ENCODE results near the gene SOX5. TPM values are rescaled to one million over a fixed set of nuclear protein-coding genes. Genes with fewer than 3 reads are reported as not detected.

Gene SOX5
- total RNA-seq, 2 donors from 2014 or later, result 3.0 to 13.3 TPM

DNA sequence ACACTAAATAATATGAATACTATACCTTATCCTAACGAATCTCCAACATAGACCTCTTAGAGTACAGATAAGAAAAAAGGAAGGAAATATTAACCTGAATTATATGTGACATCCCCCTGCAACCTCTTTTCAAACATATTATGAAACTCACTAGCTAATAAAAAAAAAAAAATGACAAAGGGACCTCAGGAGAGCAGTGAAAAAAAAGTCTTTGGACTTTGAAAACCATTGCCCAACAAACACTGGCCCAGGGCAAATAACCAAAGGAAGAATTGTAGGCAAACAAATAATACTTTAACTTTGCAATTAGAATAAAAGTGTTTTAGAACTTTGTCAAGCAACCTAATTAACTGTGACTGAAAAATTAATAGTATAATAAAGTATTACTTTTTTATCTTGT lies 7.7 kb downstream of the SOX5 start:
- H3K9me3 Mint-ChIP-seq, result no peaks in the 10 kb centered on the region
- H3K4me3 Mint-ChIP-seq, result no peak overlapping the region
- no peak overlapping the region for H3K27ac Mint-ChIP-seq
- no peaks in the 10 kb centered on the region for H3K27me3 Mint-ChIP-seq
- H3K36me3 Mint-ChIP-seq, result no peaks in the 10 kb centered on the region
- DNase-seq (ENCODE audit: low spot score), result no peak
- no peak for ATAC-seq
- H3K4me1 Mint-ChIP-seq (ENCODE audit: low read depth in 2 of 2), result no peaks in the 10 kb centered on the region

GRCh38 chr12:23938422-23938821 lies 11.0 kb downstream of the SOX5 start:
- ATAC-seq, result no peak
- no peak for DNase-seq (ENCODE audit: low spot score)
- no peaks in the 10 kb centered on the region for H3K9me3 Mint-ChIP-seq
- no peaks in the 10 kb centered on the region for H3K27me3 Mint-ChIP-seq
- H3K27ac Mint-ChIP-seq, result no peak overlapping the region
- no peak overlapping the region for H3K4me3 Mint-ChIP-seq
- H3K36me3 Mint-ChIP-seq, result no peaks in the 10 kb centered on the region
- H3K4me1 Mint-ChIP-seq (ENCODE audit: low read depth in 2 of 2), result no peaks in the 10 kb centered on the region

GRCh38 chr12:23931176-23931575 lies 18.3 kb downstream of the SOX5 start:
- peaks cover 5% of the 10 kb centered on the region for H3K9me3 Mint-ChIP-seq
- no peak overlapping the region for H3K4me3 Mint-ChIP-seq
- no peak for DNase-seq (ENCODE audit: low spot score)
- no peaks in the 10 kb centered on the region for H3K27me3 Mint-ChIP-seq
- no peaks in the 10 kb centered on the region for H3K36me3 Mint-ChIP-seq
- no peaks in the 10 kb centered on the region for H3K4me1 Mint-ChIP-seq (ENCODE audit: low read depth in 2 of 2)
- ATAC-seq, result no peak
- no peak overlapping the region for H3K27ac Mint-ChIP-seq

GRCh38 chr12:23930599-23930998 lies 18.9 kb downstream of the SOX5 start:
- DNase-seq (ENCODE audit: low spot score) (no peak), ATAC-seq (no peak)
- Mint-ChIP-seq H3K36me3 (no peaks in the 10 kb centered on the region), H3K9me3 (peaks cover 5% of the 10 kb centered on the region), H3K27me3 (no peaks in the 10 kb centered on the region), H3K27ac (no peak overlapping the region), H3K4me3 (no peak overlapping the region), H3K4me1 (ENCODE audit: low read depth in 2 of 2) (no peaks in the 10 kb centered on the region)

DNA sequence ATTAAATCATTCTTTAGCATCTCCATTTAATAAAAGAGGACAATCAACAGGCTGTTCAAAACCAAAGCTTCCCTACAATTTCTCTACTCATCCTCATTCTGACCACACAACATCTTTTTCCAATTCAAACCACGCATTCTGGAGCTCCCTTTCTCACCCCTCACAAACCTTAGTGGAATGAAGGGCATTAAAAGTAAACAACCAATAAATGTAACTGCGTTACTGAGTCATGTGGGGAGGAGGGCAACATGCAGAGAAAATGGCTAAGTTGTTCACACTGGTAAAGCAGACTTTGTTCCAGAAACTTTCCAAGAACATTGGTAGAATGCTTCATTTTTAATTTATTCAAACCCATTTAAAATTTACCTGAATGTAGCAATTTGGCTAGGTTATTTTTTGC lies 19.6 kb downstream of the SOX5 start:
- Mint-ChIP-seq H3K4me1 (ENCODE audit: low read depth in 2 of 2) (no peaks in the 10 kb centered on the region), H3K27me3 (no peaks in the 10 kb centered on the region), H3K9me3 (peaks cover 5% of the 10 kb centered on the region), H3K36me3 (no peaks in the 10 kb centered on the region), H3K27ac (no peak overlapping the region), H3K4me3 (no peak overlapping the region)
- ATAC-seq, result no peak
- no peak for DNase-seq (ENCODE audit: low spot score)

DNA sequence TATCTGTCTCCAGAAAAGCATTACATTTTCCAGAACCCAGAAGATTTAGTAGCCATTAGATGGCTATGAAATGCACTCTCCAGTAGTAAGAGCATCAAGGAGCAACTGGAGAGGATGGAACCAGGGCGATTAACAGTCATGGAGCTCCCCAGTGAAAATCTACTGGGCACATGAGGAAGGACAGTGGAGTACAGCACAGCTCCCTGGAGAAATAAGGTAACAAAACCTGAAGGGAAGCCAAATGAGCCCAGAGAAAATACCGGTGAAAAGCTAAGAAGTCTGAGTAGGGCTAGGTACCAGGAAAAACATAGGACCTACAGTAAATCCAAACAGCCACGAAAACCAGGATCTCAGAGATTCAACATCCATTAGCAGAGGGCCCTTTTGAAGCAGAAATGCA lies 21.6 kb downstream of the SOX5 start:
- ATAC-seq (no peak), DNase-seq (ENCODE audit: low spot score) (no peak)
- peaks cover 4% of the 10 kb centered on the region for H3K9me3 Mint-ChIP-seq
- H3K4me1 Mint-ChIP-seq (ENCODE audit: low read depth in 2 of 2), result no peaks in the 10 kb centered on the region
- H3K27ac Mint-ChIP-seq, result no peak overlapping the region
- no peaks in the 10 kb centered on the region for H3K27me3 Mint-ChIP-seq
- H3K4me3 Mint-ChIP-seq, result no peak overlapping the region
- no peaks in the 10 kb centered on the region for H3K36me3 Mint-ChIP-seq

GRCh38 chr12:23921099-23921856 lies 28.2 kb downstream of the SOX5 start:
- DNase-seq (ENCODE audit: low spot score) (no peak), ATAC-seq (no peak)
- no peak overlapping the region for H3K4me3 Mint-ChIP-seq
- H3K4me1 Mint-ChIP-seq (ENCODE audit: low read depth in 2 of 2), result no peaks in the 10 kb centered on the region
- H3K9me3 Mint-ChIP-seq, result peaks cover 3% of the 10 kb centered on the region
- H3K27me3 Mint-ChIP-seq, result no peaks in the 10 kb centered on the region
- no peak overlapping the region for H3K27ac Mint-ChIP-seq
- H3K36me3 Mint-ChIP-seq, result no peaks in the 10 kb centered on the region

GRCh38 chr12:23911574-23911973 lies 37.9 kb downstream of the SOX5 start:
- Mint-ChIP-seq H3K27ac (no peak overlapping the region), H3K9me3 (peaks cover 3% of the 10 kb centered on the region), H3K4me3 (no peak overlapping the region), H3K36me3 (no peaks in the 10 kb centered on the region), H3K27me3 (no peaks in the 10 kb centered on the region), H3K4me1 (ENCODE audit: low read depth in 2 of 2) (no peaks in the 10 kb centered on the region)
- ATAC-seq (no peak), DNase-seq (ENCODE audit: low spot score) (no peak)

- peaks cover 6% of the 10 kb centered on the region for H3K9me3 Mint-ChIP-seq
- H3K27ac Mint-ChIP-seq, result no peak overlapping the region
- ATAC-seq, result no peak
These were observed 39.9 kb downstream of the SOX5 start for GRCh38 chr12:23909551-23909950.

DNA sequence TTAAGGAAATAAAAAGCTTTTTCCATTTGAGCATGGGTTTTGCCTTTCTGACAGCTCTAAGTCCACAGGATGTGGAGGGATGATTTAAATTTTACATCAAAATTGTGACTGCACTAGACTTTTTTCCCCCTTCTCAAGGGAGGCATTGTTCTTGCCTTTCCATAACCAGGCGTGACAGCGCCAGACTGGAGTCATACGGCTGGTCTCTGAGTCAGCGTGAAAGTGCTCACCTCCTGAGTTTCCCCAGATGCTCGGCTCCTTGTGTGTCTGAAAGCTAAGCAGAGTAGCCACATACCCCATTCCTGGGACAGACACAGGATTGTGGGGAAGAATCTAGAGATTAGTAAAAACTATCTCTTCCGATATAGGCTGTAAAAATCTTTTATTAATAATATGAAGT lies 43.1 kb downstream of the SOX5 start:
- H3K4me3 Mint-ChIP-seq, result no peak overlapping the region
- no peaks in the 10 kb centered on the region for H3K27me3 Mint-ChIP-seq
- no peaks in the 10 kb centered on the region for H3K4me1 Mint-ChIP-seq (ENCODE audit: low read depth in 2 of 2)
- H3K9me3 Mint-ChIP-seq, result peaks cover 10% of the 10 kb centered on the region
- no peak for DNase-seq (ENCODE audit: low spot score)
- no peak for ATAC-seq
- H3K27ac Mint-ChIP-seq, result no peak overlapping the region
- no peaks in the 10 kb centered on the region for H3K36me3 Mint-ChIP-seq

More at GRCh38 chr12:23909551-23909950, 39.9 kb downstream of the SOX5 start:
- Mint-ChIP-seq H3K36me3 (no peaks in the 10 kb centered on the region), H3K4me1 (ENCODE audit: low read depth in 2 of 2) (no peaks in the 10 kb centered on the region), H3K27me3 (no peaks in the 10 kb centered on the region), H3K4me3 (no peak overlapping the region)
- DNase-seq (ENCODE audit: low spot score), result no peak

DNA sequence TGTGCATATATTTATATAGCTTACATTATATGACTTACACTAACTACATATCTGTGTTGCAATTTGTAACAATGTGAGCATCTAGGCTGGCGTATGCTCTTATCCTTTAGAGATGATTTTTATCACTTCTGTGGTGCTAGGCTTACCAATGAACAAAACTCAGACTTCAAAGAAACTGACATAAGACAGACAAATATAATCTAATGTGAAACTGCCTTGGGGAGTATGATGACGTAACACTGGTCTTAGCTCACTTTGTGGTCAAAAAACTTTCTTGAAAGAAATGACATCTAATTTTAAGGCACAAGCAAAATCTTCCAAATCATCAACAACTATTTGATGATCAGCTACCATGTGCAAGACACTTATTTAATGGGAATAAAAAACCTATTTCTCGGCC lies 50.0 kb downstream of the SOX5 start:
- Mint-ChIP-seq H3K4me1 (ENCODE audit: low read depth in 2 of 2) (no peaks in the 10 kb centered on the region), H3K4me3 (no peak overlapping the region), H3K36me3 (no peaks in the 10 kb centered on the region), H3K27me3 (no peaks in the 10 kb centered on the region), H3K9me3 (peaks cover 7% of the 10 kb centered on the region), H3K27ac (no peak overlapping the region)
- no peak for DNase-seq (ENCODE audit: low spot score)
- no peak for ATAC-seq

GRCh38 chr12:23898121-23898520 lies 51.3 kb downstream of the SOX5 start:
- peaks cover 7% of the 10 kb centered on the region for H3K9me3 Mint-ChIP-seq
- no peaks in the 10 kb centered on the region for H3K4me1 Mint-ChIP-seq (ENCODE audit: low read depth in 2 of 2)
- no peak overlapping the region for H3K27ac Mint-ChIP-seq
- DNase-seq (ENCODE audit: low spot score) (no peak), ATAC-seq (no peak)
- no peaks in the 10 kb centered on the region for H3K36me3 Mint-ChIP-seq
- H3K4me3 Mint-ChIP-seq, result no peak overlapping the region
- no peaks in the 10 kb centered on the region for H3K27me3 Mint-ChIP-seq

- Mint-ChIP-seq H3K9me3 (peaks cover 8% of the 10 kb centered on the region), H3K27me3 (no peaks in the 10 kb centered on the region), H3K4me3 (no peak overlapping the region), H3K27ac (no peak overlapping the region), H3K4me1 (ENCODE audit: low read depth in 2 of 2) (no peaks in the 10 kb centered on the region), H3K36me3 (no peaks in the 10 kb centered on the region)
- DNase-seq (ENCODE audit: low spot score), result no peak
- ATAC-seq, result no peak
These were observed 53.7 kb downstream of the SOX5 start for GRCh38 chr12:23895792-23896218.

GRCh38 chr12:23893611-23894010 lies 55.9 kb downstream of the SOX5 start:
- no peaks in the 10 kb centered on the region for H3K36me3 Mint-ChIP-seq
- H3K27ac Mint-ChIP-seq, result no peak overlapping the region
- ATAC-seq (no peak), DNase-seq (ENCODE audit: low spot score) (no peak)
- H3K9me3 Mint-ChIP-seq, result peaks cover 8% of the 10 kb centered on the region
- H3K4me3 Mint-ChIP-seq, result no peak overlapping the region
- no peaks in the 10 kb centered on the region for H3K27me3 Mint-ChIP-seq
- no peaks in the 10 kb centered on the region for H3K4me1 Mint-ChIP-seq (ENCODE audit: low read depth in 2 of 2)

GRCh38 chr12:23891115-23891514 lies 58.4 kb downstream of the SOX5 start:
- Mint-ChIP-seq H3K36me3 (no peaks in the 10 kb centered on the region), H3K27me3 (no peaks in the 10 kb centered on the region), H3K27ac (no peak overlapping the region), H3K4me3 (no peak overlapping the region), H3K9me3 (peaks cover 4% of the 10 kb centered on the region), H3K4me1 (ENCODE audit: low read depth in 2 of 2) (no peaks in the 10 kb centered on the region)
- no peak for DNase-seq (ENCODE audit: low spot score)
- no peak for ATAC-seq
